CD14-positive monocyte (primary cell): Measurements from ENCODE around the gene PITRM1. TPM values are rescaled to one million over a fixed set of nuclear protein-coding genes. Genes with fewer than 3 reads are reported as not detected.

Source experiments
- DNase-seq, 3 donors: peaks; one replicate each; pipeline ENCODE4 v3.0.0-alpha.2; 2011 to 2022
- H2AFZ ChIP-seq: 2 replicates; pipeline ENCODE4 v1.6.0; 2012; ENCODE audit warnings: mild to moderate bottlenecking, low read depth, low read length, inconsistent platforms; ENCODE audit not compliant: insufficient read depth, poor library complexity, severe bottlenecking
- H3K27ac ChIP-seq, 2 donors: 1 replicate in 1 of 2; 2 replicates in 1 of 2; pipeline ENCODE4 v1.5.1; 2012 to 2013; ENCODE audit warnings: low read length in 2 of 2, control low read depth in 1 of 2, inconsistent platforms in 1 of 2, low read depth in 1 of 2, mild to moderate bottlenecking in 1 of 2
- H3K27me3 ChIP-seq, 2 donors: one replicate each; pipeline versions ENCODE4 v1.6.0 to v1.6.1; 2011 to 2013; ENCODE audit warnings: low read length in 2 of 2; ENCODE audit not compliant: control insufficient read depth in 2 of 2, insufficient read depth in 2 of 2
- H3K36me3 ChIP-seq, 2 donors: replicated peaks in 1 of 2; 1 replicate in 1 of 2; 2 replicates in 1 of 2; pipeline versions ENCODE4 v1.5.1 to v1.6.1; 2012 to 2013; ENCODE audit warnings: low read length in 2 of 2, control low read depth in 1 of 2, inconsistent platforms in 1 of 2, mild to moderate bottlenecking in 1 of 2; ENCODE audit not compliant: insufficient read depth in 2 of 2, control insufficient read depth in 1 of 2
- H3K4me1 ChIP-seq, 2 donors: 1 replicate in 1 of 2; 2 replicates in 1 of 2; pipeline versions ENCODE4 v1.5.1 to v1.6.1; 2012 to 2013; ENCODE audit warnings: low read length in 2 of 2, control low read depth in 1 of 2, inconsistent platforms in 1 of 2, mild to moderate bottlenecking in 1 of 2, moderate library complexity in 1 of 2; ENCODE audit not compliant: insufficient read depth in 2 of 2, control insufficient read depth in 1 of 2
- H3K4me2 ChIP-seq: replicated peaks from 2 replicates; pipeline ENCODE3; 2012; ENCODE audit warnings: low read length, moderate library complexity, mild to moderate bottlenecking; ENCODE audit not compliant: poor library complexity, severe bottlenecking; ENCODE audit errors: extremely low read depth
- H3K4me3 ChIP-seq, 3 experiments: fragments of 200-600 bp in 1 of 3; sonication (generic) in 1 of 3; replicated peaks in 1 of 3; 1 replicate in 2 of 3; 2 replicates in 1 of 3; pipeline ENCODE4 v1.5.1; 2011 to 2013; ENCODE audit warnings: low read length in 3 of 3, mild to moderate bottlenecking in 3 of 3, control low read depth in 2 of 3, low read depth in 2 of 3, inconsistent platforms in 1 of 3, moderate library complexity in 1 of 3
- H3K79me2 ChIP-seq: 2 replicates; pipeline ENCODE4 v1.6.0; 2012; ENCODE audit warnings: mild to moderate bottlenecking, control low read depth, inconsistent platforms, low read length, moderate library complexity; ENCODE audit not compliant: insufficient read depth
- H3K9ac ChIP-seq: 2 replicates; pipeline ENCODE4 v1.6.0; 2017; ENCODE audit warnings: low read length, mild to moderate bottlenecking; ENCODE audit not compliant: insufficient read depth, poor library complexity, severe bottlenecking
- H3K9me3 ChIP-seq, 2 donors: replicated peaks in 1 of 2; 1 replicate in 1 of 2; 2 replicates in 1 of 2; pipeline versions ENCODE4 v1.5.1 to v1.6.1; 2012 to 2013; ENCODE audit warnings: low read length in 2 of 2, control low read depth in 1 of 2; ENCODE audit not compliant: control insufficient read depth in 1 of 2, insufficient read depth in 1 of 2
- H4K20me1 ChIP-seq: 2 replicates; pipeline ENCODE4 v1.6.0; 2012; ENCODE audit warnings: mild to moderate bottlenecking, low read length, control low read depth, moderate library complexity; ENCODE audit not compliant: insufficient read depth
- H3K27ac Mint-ChIP-seq, 7 donors: one replicate each; pipeline ENCODE4 v1.8.0; 2020; ENCODE audit warnings: mild to moderate bottlenecking in 7 of 7, mixed read lengths in 7 of 7, moderate library complexity in 6 of 7, inconsistent platforms in 2 of 7
- H3K27me3 Mint-ChIP-seq, 3 donors: one replicate each; pipeline ENCODE4 v1.8.0; 2021 to 2022; ENCODE audit warnings: low read depth in 3 of 3, mild to moderate bottlenecking in 3 of 3, mixed read lengths in 3 of 3, moderate library complexity in 3 of 3, inconsistent platforms in 1 of 3
- H3K36me3 Mint-ChIP-seq, 2 donors: one replicate each; pipeline ENCODE4 v1.8.0; 2020; ENCODE audit warnings: mixed read lengths in 2 of 2, inconsistent platforms in 1 of 2, mild to moderate bottlenecking in 1 of 2
- H3K4me1 Mint-ChIP-seq: one replicate; pipeline ENCODE4 v1.8.0; 2020; ENCODE audit warnings: mild to moderate bottlenecking, mixed read lengths
- H3K4me3 Mint-ChIP-seq, 2 donors: one replicate each; pipeline ENCODE4 v1.8.0; 2020; ENCODE audit warnings: mild to moderate bottlenecking in 2 of 2, mixed read lengths in 2 of 2, moderate library complexity in 1 of 2
- H3K9me3 Mint-ChIP-seq, 7 donors: one replicate each; pipeline ENCODE4 v1.8.0; 2020 to 2022; ENCODE audit warnings: mixed read lengths in 7 of 7, mild to moderate bottlenecking in 6 of 7, moderate library complexity in 6 of 7, inconsistent platforms in 2 of 7
- WGBS: methylation state at CpG from one replicate; pipeline ENCODE4 v1.1.5; 2013; ENCODE audit warnings: missing lambda C conversion rate; ENCODE audit not compliant: insufficient coverage; 5-methylcytosine and 5-hydroxymethylcytosine counted together
- intact Hi-C, 2 donors: fragments of 100-400 bp; cut with micrococcal nuclease; formaldehyde crosslinking; loops; one replicate each; pipeline versions ENCODE4 v1.15.0 to v1.15.1; 2023
- polyA plus RNA-seq, 3 donors: library from polyadenylated mRNA; depleted of rRNA in 1 of 3; unstranded in 2 of 3; stranded (reverse) in 1 of 3; fragments of 300-500 nt in 2 of 3; fragments of >200 nt in 1 of 3; fragmentation: Illumina TruSeq in 2 of 3; gene quantifications; 1 replicate in 2 of 3; 2 replicates in 1 of 3; pipeline ENCODE4 v1.2.3, GENCODE V29; 2012 to 2021
- TF ChIP-seq, protein P1 (sequence below): fragments of 200-600 bp; IDR thresholded peaks from one replicate; pipeline ENCODE4 v1.8.0; 2022; ENCODE audit warnings: antibody characterized with exemption, mild to moderate bottlenecking

Gene PITRM1
- polyA plus RNA-seq, 3 donors: 15.3 to 45.7 (median 23.2) TPM

DNA sequence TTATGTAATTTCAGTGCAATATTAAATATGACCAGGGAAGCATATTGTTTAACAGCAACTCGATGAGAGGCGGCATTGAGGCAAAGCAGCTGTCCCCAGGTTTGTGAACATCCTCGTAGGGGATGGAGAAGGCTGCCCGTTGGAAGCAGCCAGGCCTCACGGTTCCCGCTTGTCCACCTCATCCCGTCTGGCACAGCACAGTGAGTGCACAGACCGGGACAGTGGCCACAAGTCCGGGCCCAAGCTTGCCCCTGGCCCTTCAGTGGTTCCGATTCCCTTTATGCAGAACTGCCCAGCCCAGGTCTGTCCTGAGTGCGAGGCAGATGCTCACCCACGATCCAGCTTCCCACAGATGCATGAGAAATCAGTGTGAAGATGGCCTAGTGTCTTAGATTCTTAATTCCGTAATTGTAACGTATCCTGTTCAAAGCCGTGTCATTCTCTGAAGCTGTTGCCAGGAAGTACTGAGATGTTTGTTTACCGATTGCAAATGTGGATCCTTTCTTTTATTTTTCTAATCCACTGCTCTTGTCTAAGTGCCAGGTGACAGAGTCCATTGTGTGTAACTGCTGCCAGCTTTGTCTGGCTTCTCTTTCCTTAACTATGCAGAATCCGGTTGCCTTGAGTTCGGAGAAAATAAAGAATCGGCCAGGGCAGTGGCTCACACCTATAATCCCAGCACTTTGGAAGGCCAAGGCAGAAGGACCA lies 69.7 kb downstream of the PITRM1 start:
- H3K36me3 Mint-ChIP-seq: peaks cover 50 to 51% of the 10 kb centered on the region in 2 donors

DNA sequence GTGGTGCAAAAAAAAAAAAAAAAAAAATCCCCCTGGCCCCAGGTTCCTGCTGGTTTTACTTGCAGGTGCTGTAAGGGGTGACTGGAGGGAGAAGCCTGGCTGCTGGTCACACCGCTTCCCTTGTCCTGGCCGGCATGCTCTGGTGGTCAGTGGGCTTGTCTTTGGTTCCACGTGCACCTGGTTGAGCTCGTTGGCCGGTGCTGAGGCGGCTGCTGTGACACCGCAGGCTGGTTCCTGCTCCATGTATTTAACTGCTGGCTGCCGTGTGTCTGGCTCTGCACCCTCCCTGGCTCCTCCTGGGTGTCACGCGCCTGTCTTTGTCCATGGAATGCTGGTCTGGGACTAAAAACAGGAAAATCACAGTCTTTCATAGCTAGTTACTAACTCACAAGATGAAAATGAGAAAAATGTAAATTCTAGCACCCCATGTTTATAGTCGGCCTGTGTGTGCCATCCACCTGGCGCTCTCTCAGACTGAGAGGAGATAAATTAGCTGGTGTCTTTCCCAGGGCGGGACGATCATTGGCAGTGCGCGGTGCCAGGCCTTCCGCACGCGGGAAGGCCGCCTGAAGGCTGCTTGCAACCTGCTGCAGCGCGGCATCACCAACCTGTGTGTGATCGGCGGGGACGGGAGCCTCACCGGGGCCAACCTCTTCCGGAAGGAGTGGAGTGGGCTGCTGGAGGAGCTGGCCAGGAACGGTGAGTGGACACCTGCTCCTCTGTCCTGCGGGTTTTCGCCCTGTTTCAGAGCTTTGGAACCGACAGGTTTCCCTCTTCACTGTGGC lies 71.5 kb downstream of the PITRM1 start:
- no peak for DNase-seq
- Histone ChIP-seq H3K9ac (no peak overlapping the region), H3K4me3 (no peak overlapping the region), H3K79me2 (peaks cover 3% of the 10 kb centered on the region), H3K9me3 (no peaks in the 10 kb centered on the region), H3K27ac (no peak overlapping the region), H3K36me3 (peaks cover 26 to 45% of the 10 kb centered on the region in 2 donors), H3K4me2 (no peak overlapping the region), H4K20me1 (no peaks in the 10 kb centered on the region), H3K27me3 (no peaks in the 10 kb centered on the region), H3K4me1 (peaks cover 22 to 25% of the 10 kb centered on the region in 2 donors), H2AFZ (no peak overlapping the region)
- intact Hi-C loops: no loop called here
- Mint-ChIP-seq H3K27ac (peak overlapping the region in 1 of 7 donors; percentile 26), H3K4me1 (peaks cover 18% of the 10 kb centered on the region), H3K36me3 (peaks cover 45 to 51% of the 10 kb centered on the region in 2 donors), H3K27me3 (no peaks in the 10 kb centered on the region), H3K4me3 (no peak overlapping the region), H3K9me3 (no peaks in the 10 kb centered on the region)
- 98% methylated on average over 31 of the region's 31 CpGs for WGBS
- TF ChIP-seq, protein P1, sequence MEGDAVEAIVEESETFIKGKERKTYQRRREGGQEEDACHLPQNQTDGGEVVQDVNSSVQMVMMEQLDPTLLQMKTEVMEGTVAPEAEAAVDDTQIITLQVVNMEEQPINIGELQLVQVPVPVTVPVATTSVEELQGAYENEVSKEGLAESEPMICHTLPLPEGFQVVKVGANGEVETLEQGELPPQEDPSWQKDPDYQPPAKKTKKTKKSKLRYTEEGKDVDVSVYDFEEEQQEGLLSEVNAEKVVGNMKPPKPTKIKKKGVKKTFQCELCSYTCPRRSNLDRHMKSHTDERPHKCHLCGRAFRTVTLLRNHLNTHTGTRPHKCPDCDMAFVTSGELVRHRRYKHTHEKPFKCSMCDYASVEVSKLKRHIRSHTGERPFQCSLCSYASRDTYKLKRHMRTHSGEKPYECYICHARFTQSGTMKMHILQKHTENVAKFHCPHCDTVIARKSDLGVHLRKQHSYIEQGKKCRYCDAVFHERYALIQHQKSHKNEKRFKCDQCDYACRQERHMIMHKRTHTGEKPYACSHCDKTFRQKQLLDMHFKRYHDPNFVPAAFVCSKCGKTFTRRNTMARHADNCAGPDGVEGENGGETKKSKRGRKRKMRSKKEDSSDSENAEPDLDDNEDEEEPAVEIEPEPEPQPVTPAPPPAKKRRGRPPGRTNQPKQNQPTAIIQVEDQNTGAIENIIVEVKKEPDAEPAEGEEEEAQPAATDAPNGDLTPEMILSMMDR: no peak

More for the DNA sequence above, 69.7 kb downstream of the PITRM1 start:
- Mint-ChIP-seq H3K4me1 (peaks cover 12% of the 10 kb centered on the region), H3K27me3 (no peaks in the 10 kb centered on the region), H3K9me3 (no peaks in the 10 kb centered on the region), H3K27ac (peak overlapping the region in 2 of 7 donors; percentile 18 to 22), H3K4me3 (no peak overlapping the region)
- no peaks in the 10 kb centered on the region for H3K79me2 ChIP-seq
- no peaks in the 10 kb centered on the region for H3K27me3 ChIP-seq
- no peak overlapping the region for H3K27ac ChIP-seq
- H2AFZ ChIP-seq: no peak overlapping the region
- H3K9me3 ChIP-seq: no peaks in the 10 kb centered on the region
- peaks cover 33 to 54% of the 10 kb centered on the region in 2 donors for H3K36me3 ChIP-seq
- DNase-seq: no peak
- no peak overlapping the region for H3K4me3 ChIP-seq
- WGBS: 92% methylated on average over 15 of the region's 19 CpGs
- H3K9ac ChIP-seq: no peak overlapping the region
- intact Hi-C loops: no loop called here
- no peaks in the 10 kb centered on the region for H4K20me1 ChIP-seq
- TF ChIP-seq, protein P1: no peak
- no peak overlapping the region for H3K4me2 ChIP-seq
- H3K4me1 ChIP-seq: peaks cover 16 to 18% of the 10 kb centered on the region in 2 donors
